ENCODE measurements around the gene ZSCAN30. TPM values are rescaled to one million over a fixed set of nuclear protein-coding genes. Genes with fewer than 3 reads are reported as not detected.

The ZSCAN30 gene
- total RNA-seq, result 24.9 and 26.0 TPM in 2 replicates

DNA sequence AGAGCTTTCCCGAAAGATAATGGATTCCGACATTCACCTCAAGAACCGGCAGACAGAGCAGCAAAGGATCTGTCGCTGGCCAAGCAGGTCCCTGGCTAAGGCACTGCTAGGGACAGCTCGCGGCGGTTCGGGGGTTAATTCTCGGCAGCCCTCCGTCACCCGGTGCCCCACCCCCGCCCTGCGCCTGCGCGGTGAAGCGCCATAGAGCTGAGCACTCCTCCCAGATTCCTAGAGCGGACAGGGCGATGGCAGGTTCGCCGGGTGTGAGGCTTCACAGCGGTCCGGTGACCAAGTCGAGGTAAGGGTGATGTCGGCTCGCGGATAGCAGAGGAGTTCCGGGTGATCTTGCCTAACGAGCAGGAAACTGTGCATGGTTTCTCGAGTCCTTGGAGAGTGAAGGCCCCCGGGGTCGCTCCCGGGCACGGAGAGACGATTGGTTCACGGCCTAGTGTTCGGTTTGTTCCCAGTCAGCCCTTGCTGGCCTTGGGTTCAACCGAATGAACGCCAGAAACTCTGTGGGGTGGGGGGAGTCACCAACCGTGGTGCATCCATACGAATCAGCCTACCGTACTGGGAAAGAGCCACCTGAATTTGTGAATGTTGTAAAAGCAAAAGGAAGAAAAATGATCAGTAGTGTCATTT lies at the start of gene ZSCAN30:
TSS of gene ZSCAN30 (minus strand) at position 136 of the 642 bp plus-strand sequence. CDS start 25,877 bp downstream, outside the sequence.

DNA sequence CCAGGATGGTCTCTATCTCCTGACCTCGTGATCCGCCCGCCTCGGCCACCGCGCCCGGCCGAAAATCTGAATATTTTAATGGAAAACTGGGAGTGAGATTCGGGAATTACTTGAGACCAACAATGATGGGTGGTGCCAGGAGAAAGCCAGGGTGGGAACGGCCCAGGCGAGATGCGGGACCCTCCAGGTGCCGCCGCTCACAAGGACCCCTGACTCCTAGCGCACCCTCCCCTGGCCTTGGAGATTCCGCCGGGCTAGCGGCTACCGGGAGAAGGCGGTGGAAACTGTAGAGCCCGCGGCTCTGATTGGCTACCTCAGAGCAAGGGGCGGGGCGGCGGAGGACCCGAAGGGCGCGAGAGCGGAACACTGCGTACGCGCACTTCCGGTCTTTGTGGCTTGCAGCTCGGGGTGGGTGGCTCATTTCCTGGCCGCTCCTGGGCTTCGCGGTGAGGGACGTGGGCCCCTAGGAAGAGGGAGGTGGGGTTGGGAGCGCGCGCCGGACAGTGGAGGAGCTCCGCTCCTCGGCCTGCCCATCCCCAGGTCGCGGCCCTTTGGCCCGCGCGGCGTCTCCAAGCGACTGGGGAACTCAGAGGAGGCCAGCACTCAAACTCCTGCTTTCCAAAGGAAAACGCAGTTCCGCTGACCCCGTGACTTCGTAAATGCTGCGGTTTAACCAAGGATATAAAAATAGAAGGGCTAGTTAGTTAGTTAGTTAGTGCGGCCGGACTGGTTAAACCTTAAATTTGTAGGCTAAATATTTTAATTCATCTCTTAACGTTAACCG lies 49.2 kb downstream of the ZSCAN30 start, which contains the start of gene ZNF397:
TSS of gene ZNF397 (plus strand) at position 371 of the 784 bp plus-strand sequence. CDS start 1,437 bp downstream, outside the sequence.

Other genes with a start within 250 kb of the ZSCAN30 start
- gene MAPRE2, start 248.8 kb downstream of the ZSCAN30 start, total RNA-seq, result 12.2 and 13.9 TPM in 2 replicates
- 14.2 and 19.7 TPM in 2 replicates for gene ZNF397, start 49.2 kb downstream of the ZSCAN30 start, total RNA-seq
- gene ZNF24, start 54.2 kb upstream of the ZSCAN30 start, total RNA-seq, result 38.5 and 43.2 TPM in 2 replicates
- 0.89 and 2.0 TPM in 2 replicates for gene ZNF396, start 87.1 kb upstream of the ZSCAN30 start, total RNA-seq
- 4.9 and 6.4 TPM in 2 replicates for gene INO80C, start 207.7 kb upstream of the ZSCAN30 start, total RNA-seq

All from uterine smooth muscle cell (primary cell).